Common myeloid progenitor, CD34-positive (primary cell): ENCODE data around the gene SNED1.
A peak's percentile ranks its signal among the peaks of the same experiment; 100 is the strongest.
"Not testable (repeated sequence)": the region's sequence is repeated elsewhere in the genome, so short reads cannot be mapped to it uniquely, and the experiment has no call there.

Experiments used
- CTCF ChIA-PET: fragments of 350-600 bp; sonication (Branson Sonifier 250); formaldehyde crosslinking; loops from one replicate; lab custom pipeline; 2021; ENCODE audit warnings: antibody characterized with exemption; lab: Charles Lee
- POLR2A ChIA-PET: fragments of 350-600 bp; sonication (Branson Sonifier 250); formaldehyde crosslinking; loops from one replicate; lab custom pipeline; 2021; ENCODE audit warnings: antibody characterized with exemption; lab: Charles Lee
- DNase-seq, 3 donors: peaks; one replicate each; pipeline versions ENCODE4 v3.0.0 to v3.0.0-alpha.2; 2013
- H3K27ac ChIP-seq, 2 experiments: 1 replicate in 1 of 2; 2 replicates in 1 of 2; pipeline ENCODE4 v1.7.0; 2013; ENCODE audit warnings: inconsistent platforms in 2 of 2, low read length in 2 of 2, mild to moderate bottlenecking in 2 of 2, low read depth in 1 of 2, moderate library complexity in 1 of 2; ENCODE audit not compliant: severe bottlenecking in 2 of 2, insufficient read depth in 1 of 2, poor library complexity in 1 of 2
- H3K27me3 ChIP-seq, 5 experiments: replicated peaks in 2 of 5; 1 replicate in 3 of 5; 2 replicates in 2 of 5; pipeline versions ENCODE4 v1.6.1 to v1.7.0; 2013; ENCODE audit warnings: low read length in 4 of 5, mild to moderate bottlenecking in 2 of 5, moderate library complexity in 2 of 5, inconsistent platforms in 1 of 5; ENCODE audit not compliant: insufficient read depth in 5 of 5, control insufficient read depth in 4 of 5
- H3K36me3 ChIP-seq, 4 experiments: 1 replicate in 2 of 4; 2 replicates in 2 of 4; pipeline versions ENCODE4 v1.6.1 to v1.7.0; 2013; ENCODE audit warnings: low read length in 3 of 4, control low read depth in 1 of 4, mild to moderate bottlenecking in 1 of 4; ENCODE audit not compliant: control insufficient read depth in 4 of 4, insufficient read depth in 4 of 4
- H3K4me1 ChIP-seq, 4 experiments: 1 replicate in 3 of 4; 2 replicates in 1 of 4; pipeline versions ENCODE4 v1.6.1 to v1.7.1; 2013; ENCODE audit warnings: low read length in 3 of 4, mild to moderate bottlenecking in 3 of 4, control low read depth in 1 of 4, inconsistent platforms in 1 of 4, moderate library complexity in 1 of 4; ENCODE audit not compliant: control insufficient read depth in 4 of 4, insufficient read depth in 4 of 4; ENCODE audit errors: control extremely low read depth in 1 of 4
- H3K4me3 ChIP-seq, 7 experiments: 1 replicate in 4 of 7; 2 replicates in 3 of 7; pipeline versions ENCODE4 v1.5.1 to v1.7.0; 2013; ENCODE audit warnings: mild to moderate bottlenecking in 7 of 7, low read length in 6 of 7, moderate library complexity in 6 of 7, inconsistent platforms in 2 of 7, low read depth in 2 of 7, control low read depth in 1 of 7; ENCODE audit not compliant: insufficient read depth in 4 of 7, control insufficient read depth in 1 of 7; ENCODE audit errors: extremely low read depth in 1 of 7
- H3K9me3 ChIP-seq, 5 experiments: 1 replicate in 4 of 5; 2 replicates in 1 of 5; pipeline versions ENCODE4 v1.6.1 to v1.7.1; 2013; ENCODE audit warnings: low read length in 4 of 5, mild to moderate bottlenecking in 2 of 5, inconsistent platforms in 1 of 5, low read depth in 1 of 5, moderate library complexity in 1 of 5; ENCODE audit not compliant: control insufficient read depth in 4 of 5, insufficient read depth in 2 of 5; ENCODE audit errors: control extremely low read depth in 1 of 5
- WGBS: methylation state at CpG from one replicate; pipeline ENCODE4 v1.1.5; 2013; ENCODE audit not compliant: insufficient coverage; 5-methylcytosine and 5-hydroxymethylcytosine counted together

The SNED1 gene

DNA sequence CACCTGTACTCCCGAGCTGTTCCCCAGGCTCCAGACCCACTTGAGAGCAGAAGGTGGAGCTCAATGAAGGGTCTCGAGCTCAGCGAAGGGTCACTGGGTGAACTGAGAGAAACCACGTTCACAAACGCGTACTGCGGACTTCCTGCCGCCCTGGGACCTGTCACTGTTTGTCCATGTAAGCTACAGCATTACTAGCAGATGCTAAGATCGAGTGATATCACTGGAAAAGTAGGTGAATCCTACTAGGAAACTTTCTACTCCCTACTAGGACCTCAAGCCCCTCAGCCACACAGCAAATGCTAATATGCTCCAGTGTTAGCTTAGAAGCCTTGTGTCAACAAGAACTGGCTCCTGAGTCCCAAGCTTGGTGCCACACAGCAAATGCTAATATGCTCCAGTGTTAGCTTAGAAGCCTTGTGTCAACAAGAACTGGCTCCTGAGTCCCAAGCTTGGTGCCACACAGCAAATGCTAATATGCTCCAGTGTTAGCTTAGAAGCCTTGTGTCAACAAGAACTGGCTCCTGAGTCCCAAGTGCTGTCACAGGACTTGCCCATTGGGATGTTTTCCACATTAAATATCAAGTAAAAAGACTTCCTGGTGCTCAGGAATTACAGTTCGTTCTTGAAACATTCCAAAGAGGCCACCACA lies 94.8 kb downstream of the SNED1 start:
- H3K4me3 ChIP-seq, H3K27ac ChIP-seq, H3K27me3 ChIP-seq, DNase-seq, H3K9me3 ChIP-seq: not testable (repeated sequence)
- POLR2A ChIA-PET, result interaction anchor here (0.7 kb wide), 1 partner anchor 358 kb away, joined by 3 read pairs; no protein-coding TSS in a partner anchor
- Histone ChIP-seq H3K36me3 (peaks cover 18 to 82% (median 50%) of the 10 kb centered on the region in 4 experiments), H3K4me1 (peaks cover 0 to 30% (median 3%) of the 10 kb centered on the region in 4 experiments)
- 80% methylated on average over 10 of the region's 10 CpGs for WGBS
- CTCF ChIA-PET, result interaction anchor here (1.0 to 1.8 kb wide), 3 partner anchors 9 to 242 kb away, joined by 3 to 8 read pairs (median 3); partner anchors contain the start of gene MTERF4

DNA sequence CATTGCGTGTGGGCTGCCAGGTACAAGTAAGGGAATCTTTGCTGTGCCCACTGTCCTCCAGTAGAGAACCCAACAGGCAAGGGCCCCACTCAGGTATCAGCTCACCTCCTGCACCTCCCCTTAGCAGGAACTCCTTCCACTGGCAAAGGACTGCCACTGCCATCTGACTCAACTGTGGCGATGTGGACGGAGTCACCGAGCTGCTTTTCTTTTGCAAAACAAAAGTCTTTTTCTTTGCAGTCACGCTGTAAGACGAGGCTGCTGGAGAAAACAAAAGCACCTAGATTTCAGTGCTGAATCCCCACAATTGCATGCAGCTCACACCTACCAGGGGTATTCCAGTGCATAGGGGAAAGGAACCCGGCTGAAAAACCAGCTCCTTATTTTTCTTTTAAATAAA lies 95.8 kb downstream of the SNED1 start:
- 93% methylated on average over 7 of the region's 7 CpGs for WGBS
- H3K4me1 ChIP-seq, result peaks cover 0 to 21% (median 3%) of the 10 kb centered on the region in 4 experiments
- H3K27ac ChIP-seq, result no peak overlapping the region
- CTCF ChIA-PET, result interaction anchor here (2.3 kb wide), 1 partner anchor 16 kb away, joined by 11 read pairs; no protein-coding TSS in a partner anchor
- no peak for DNase-seq
- POLR2A ChIA-PET, result no interaction called here
- no peaks in the 10 kb centered on the region for H3K27me3 ChIP-seq
- no peaks in the 10 kb centered on the region for H3K9me3 ChIP-seq
- H3K36me3 ChIP-seq, result peaks cover 18 to 80% (median 51%) of the 10 kb centered on the region in 4 experiments
- no peak overlapping the region for H3K4me3 ChIP-seq

DNA sequence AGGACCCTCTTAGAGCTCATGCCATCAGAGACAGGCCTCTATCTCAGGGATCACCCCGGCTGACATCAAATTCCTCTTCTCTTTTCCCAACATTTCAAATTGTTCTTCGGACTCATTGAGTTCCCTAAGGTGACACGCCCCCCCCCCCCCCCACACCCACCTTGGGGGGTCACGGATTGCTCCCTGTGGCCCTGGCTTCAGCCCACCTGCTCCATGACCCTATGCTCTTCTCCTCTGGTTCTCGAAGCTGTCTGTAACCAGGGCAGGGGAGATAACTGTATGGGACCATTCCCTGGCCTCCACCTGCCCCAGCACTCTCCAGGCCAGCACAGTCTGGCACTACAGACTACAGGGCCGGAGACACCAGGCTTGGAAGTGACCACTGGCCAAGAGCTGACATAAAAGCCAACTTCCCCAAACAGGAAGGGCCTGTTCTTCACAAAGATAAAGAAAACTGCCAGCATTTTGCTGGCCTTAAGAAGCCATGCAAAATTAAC lies 96.6 kb downstream of the SNED1 start:
- Histone ChIP-seq H3K4me1 (peaks cover 0 to 15% (median 3%) of the 10 kb centered on the region in 4 experiments), H3K36me3 (peaks cover 20 to 81% (median 53%) of the 10 kb centered on the region in 4 experiments), H3K27ac (no peak overlapping the region), H3K4me3 (no peak overlapping the region), H3K27me3 (no peaks in the 10 kb centered on the region), H3K9me3 (no peaks in the 10 kb centered on the region)
- no peak for DNase-seq
- ChIA-PET POLR2A (no interaction called here), CTCF (interaction anchor here (2.3 kb wide), 1 partner anchor 17 kb away, joined by 11 read pairs; no protein-coding TSS in a partner anchor)
- WGBS, result 91% methylated on average over 4 of the region's 6 CpGs

DNA sequence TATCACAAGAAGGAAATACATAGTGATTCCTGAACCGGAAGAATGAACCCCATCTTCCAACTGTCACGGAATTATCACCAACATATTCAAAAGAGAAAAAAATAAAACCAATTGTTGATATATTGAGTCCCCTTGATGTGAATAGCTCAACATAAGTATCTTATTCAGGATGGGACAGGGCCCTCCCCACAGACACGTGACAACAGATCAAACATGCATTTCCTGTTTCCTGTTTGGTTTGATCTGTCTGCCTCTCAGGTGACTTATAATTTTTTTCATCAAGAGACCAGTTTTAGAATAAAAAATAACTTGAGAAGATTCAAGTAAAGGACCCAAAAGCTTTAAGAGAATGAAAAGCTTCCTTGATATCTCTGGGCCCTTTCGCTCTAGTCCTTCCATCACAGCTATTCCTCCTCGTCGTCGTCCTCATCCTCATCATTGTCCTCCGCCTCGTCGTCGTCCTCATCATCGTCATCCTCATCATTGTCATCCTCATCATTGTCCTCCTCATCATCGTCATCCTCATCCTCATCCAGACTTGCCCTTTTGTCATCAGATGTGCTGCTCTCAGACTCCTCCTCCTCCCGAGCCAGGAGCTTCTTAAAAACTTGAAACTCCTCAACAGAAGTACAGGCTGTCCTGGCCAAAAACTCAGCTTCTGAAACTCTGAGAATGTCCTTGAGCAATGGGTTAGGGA lies 97.3 kb downstream of the SNED1 start:
- no peaks in the 10 kb centered on the region for H3K9me3 ChIP-seq
- H3K36me3 ChIP-seq, result peaks cover 20 to 81% (median 53%) of the 10 kb centered on the region in 4 experiments
- peaks cover 0 to 16% (median 3%) of the 10 kb centered on the region in 4 experiments for H3K4me1 ChIP-seq
- H3K27me3 ChIP-seq, result no peaks in the 10 kb centered on the region
- POLR2A ChIA-PET, result no interaction called here
- peak; percentile 13 to 57 (median 40) for DNase-seq
- H3K4me3 ChIP-seq, result no peak overlapping the region
- CTCF ChIA-PET, result interaction anchor here (1.2 to 2.3 kb wide), 2 partner anchors 17 to 18 kb away, joined by 3 to 11 read pairs; no protein-coding TSS in a partner anchor
- WGBS, result 89% methylated on average over 11 of the region's 14 CpGs
- peak overlapping the region; percentile 1 to 2 for H3K27ac ChIP-seq

DNA sequence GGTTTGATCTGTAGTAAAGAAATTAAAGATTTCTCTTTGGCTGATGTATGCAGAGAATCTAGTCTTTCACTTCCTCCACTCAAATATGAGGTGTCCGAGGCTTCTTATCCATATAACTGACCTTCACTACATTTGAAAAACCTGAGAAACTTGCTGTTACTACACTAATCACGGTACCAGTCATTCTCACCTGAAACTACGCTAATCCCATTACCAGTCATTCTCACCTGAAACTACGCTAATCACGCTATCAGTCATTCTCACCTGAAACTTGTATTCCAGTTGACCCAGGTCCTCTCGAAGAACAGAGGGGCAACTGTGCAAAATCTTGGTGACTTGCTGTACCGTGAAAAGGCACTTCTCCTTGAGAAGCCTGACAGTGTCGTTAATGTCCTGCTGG lies 98.6 kb downstream of the SNED1 start:
- DNase-seq, result no peak
- over 99% methylated on average over 8 of the region's 8 CpGs for WGBS

DNA sequence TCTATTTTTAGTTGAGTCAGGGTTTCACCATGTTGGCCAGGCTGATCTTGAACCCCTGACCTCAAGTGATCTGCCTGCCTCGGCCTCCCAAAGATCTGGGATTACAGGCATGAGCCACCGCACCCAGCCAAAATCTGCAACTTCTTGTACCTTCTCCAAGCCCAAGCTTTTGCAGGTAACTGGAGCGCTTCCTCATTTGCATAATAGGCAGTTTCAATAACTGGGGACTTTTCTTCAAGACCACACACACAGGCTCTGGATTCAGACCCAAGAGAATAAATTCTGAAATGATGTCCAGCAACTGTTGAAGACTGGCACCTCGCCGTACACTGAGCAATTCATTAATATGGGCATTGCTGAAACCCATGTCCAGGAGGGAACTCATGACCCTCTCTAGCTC lies 100.8 kb downstream of the SNED1 start:
- no peak for DNase-seq
- peaks cover 13 to 53% (median 34%) of the 10 kb centered on the region in 4 experiments for H3K36me3 ChIP-seq
- H3K4me1 ChIP-seq, result peaks cover 6 to 30% (median 20%) of the 10 kb centered on the region in 4 experiments
- CTCF ChIA-PET, result no interaction called here
- 93% methylated on average over 5 of the region's 5 CpGs for WGBS
- no peak overlapping the region for H3K4me3 ChIP-seq
- no peaks in the 10 kb centered on the region for H3K9me3 ChIP-seq
- POLR2A ChIA-PET, result no interaction called here
- no peaks in the 10 kb centered on the region for H3K27me3 ChIP-seq
- H3K27ac ChIP-seq, result no peak overlapping the region

More for the DNA sequence above, 98.6 kb downstream of the SNED1 start:
- Histone ChIP-seq H3K36me3 (peaks cover 20 to 74% (median 46%) of the 10 kb centered on the region in 4 experiments), H3K27ac (no peak overlapping the region), H3K4me3 (no peak overlapping the region), H3K4me1 (peaks cover 2 to 24% (median 11%) of the 10 kb centered on the region in 4 experiments), H3K9me3 (no peaks in the 10 kb centered on the region), H3K27me3 (no peaks in the 10 kb centered on the region)
- CTCF ChIA-PET, result interaction anchor here (1.2 kb wide), 1 partner anchor 16 kb away, joined by 3 read pairs; no protein-coding TSS in a partner anchor
- POLR2A ChIA-PET, result no interaction called here
